ENCODE data around the gene PLEKHH1.

Gene PLEKHH1

DNA sequence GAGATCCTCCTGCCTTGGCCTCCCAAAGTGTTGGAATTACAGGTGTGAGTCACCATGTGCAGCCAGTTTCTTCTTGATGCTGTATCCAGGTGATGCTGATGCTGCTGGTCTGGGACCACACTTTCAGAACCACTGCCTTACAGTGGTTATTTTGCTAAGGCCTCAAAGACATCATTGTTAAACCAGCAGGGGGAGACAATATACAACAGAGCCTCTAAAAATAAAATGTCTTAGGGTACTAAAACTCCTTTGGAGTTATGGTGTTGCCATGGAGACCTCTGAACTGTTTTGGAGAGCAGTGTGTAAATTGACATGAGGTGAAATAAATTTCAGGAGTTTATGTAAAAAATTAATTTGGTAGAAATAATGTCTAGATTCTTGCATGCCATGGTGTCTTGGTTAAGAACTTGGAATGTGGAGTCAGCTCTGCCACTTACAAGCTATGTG, 85.5 kb downstream of the PLEKHH1 start:
- H3K4me3 ChIP-seq (ENCODE audit: low read length), result peak overlapping the region; percentile 86
- no peak overlapping the region for H2AFZ ChIP-seq (ENCODE audit: low read depth, low read length)
- no peaks in the 10 kb centered on the region for H3K36me3 ChIP-seq (replicated peaks; ENCODE audit: low read depth, low read length)
- no peaks in the 10 kb centered on the region for H3K79me2 ChIP-seq (ENCODE audit: low read length)
- no peaks in the 10 kb centered on the region for H4K20me1 ChIP-seq (ENCODE audit: insufficient read depth, low read length)
- H3K9me3 ChIP-seq (ENCODE audit: insufficient read depth, low read length), result no peaks in the 10 kb centered on the region
- H3K4me1 ChIP-seq (ENCODE audit: low read length), result peaks cover 9% of the 10 kb centered on the region
- H3K27ac ChIP-seq (ENCODE audit: low read length), result no peak overlapping the region
- peaks cover 10% of the 10 kb centered on the region for H3K27me3 ChIP-seq (ENCODE audit: low read depth, low read length)
- no peak overlapping the region for H3K9ac ChIP-seq (ENCODE audit: low read length)
- TF ChIP-seq EZH2phosphoT487 (IDR thresholded peaks at IDR 0.05; ENCODE audit: low read depth), result no peak
- TF ChIP-seq, protein P1, sequence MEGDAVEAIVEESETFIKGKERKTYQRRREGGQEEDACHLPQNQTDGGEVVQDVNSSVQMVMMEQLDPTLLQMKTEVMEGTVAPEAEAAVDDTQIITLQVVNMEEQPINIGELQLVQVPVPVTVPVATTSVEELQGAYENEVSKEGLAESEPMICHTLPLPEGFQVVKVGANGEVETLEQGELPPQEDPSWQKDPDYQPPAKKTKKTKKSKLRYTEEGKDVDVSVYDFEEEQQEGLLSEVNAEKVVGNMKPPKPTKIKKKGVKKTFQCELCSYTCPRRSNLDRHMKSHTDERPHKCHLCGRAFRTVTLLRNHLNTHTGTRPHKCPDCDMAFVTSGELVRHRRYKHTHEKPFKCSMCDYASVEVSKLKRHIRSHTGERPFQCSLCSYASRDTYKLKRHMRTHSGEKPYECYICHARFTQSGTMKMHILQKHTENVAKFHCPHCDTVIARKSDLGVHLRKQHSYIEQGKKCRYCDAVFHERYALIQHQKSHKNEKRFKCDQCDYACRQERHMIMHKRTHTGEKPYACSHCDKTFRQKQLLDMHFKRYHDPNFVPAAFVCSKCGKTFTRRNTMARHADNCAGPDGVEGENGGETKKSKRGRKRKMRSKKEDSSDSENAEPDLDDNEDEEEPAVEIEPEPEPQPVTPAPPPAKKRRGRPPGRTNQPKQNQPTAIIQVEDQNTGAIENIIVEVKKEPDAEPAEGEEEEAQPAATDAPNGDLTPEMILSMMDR (IDR thresholded peaks at IDR 0.05; ENCODE audit: low read depth, low read length), result peak; percentile 78
- peak overlapping the region; percentile 87 for H3K4me2 ChIP-seq (ENCODE audit: low read length)

DNA sequence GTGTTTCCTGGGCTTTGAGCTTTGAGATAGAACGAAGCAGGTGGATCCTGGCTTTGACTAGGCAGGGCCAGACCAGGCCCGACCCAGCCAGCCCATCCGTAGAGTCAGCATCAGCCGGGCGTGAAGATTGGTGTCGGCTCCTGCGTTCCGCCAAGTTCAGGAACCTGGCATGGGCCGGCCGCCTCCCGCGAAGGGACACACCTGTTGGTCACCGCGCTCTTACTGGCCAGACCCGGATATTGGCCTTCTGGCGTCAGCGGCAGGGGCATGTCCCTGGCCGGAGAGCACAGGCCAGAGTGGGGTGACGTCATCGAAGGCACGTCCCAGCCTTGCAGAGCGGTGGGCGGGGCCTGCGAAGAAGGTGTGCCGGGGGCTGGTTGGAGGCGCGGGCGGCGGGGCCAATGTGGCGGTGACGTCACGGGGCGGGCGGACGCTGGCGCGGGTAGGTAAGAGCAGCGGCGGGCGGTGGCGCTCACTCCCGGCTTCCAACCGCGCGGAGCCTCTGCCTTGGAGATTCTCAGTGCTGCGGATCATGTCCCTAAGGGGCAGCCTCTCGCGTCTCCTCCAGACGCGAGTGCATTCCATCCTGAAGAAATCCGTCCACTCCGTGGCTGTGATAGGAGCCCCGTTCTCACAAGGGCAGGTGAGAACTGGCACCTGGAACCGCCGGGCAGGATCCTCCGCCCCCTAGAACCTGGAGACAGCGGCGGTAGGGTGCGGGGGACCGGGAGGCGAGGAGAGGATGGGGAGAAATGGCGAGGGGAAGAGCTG, 86.5 kb downstream of the PLEKHH1 start, which contains the start of gene ARG2:
Gene ARG2, plus strand, starts transcription at position 475 of the 771 bp plus-strand sequence. Its CDS starts 58 bp downstream, at position 533.
- Histone ChIP-seq H3K4me3 (ENCODE audit: low read length) (peak within 1 kb of the TSS; percentile 86), H2AFZ (ENCODE audit: low read depth, low read length) (peak within 1 kb of the TSS; percentile 88), H3K4me1 (ENCODE audit: low read length) (peaks cover 9% of the 10 kb centered on the region), H3K9me3 (ENCODE audit: insufficient read depth, low read length) (no peaks in the 10 kb centered on the region), H4K20me1 (ENCODE audit: insufficient read depth, low read length) (no peaks in the 10 kb centered on the region), H3K9ac (ENCODE audit: low read length) (peak within 1 kb of the TSS; percentile 64), H3K27me3 (ENCODE audit: low read depth, low read length) (peaks cover 10% of the 10 kb centered on the region), H3K4me2 (ENCODE audit: low read length) (peak within 1 kb of the TSS; percentile 87), H3K79me2 (ENCODE audit: low read length) (no peaks in the 10 kb centered on the region), H3K27ac (ENCODE audit: low read length) (no peak within 1 kb of the TSS), H3K36me3 (replicated peaks; ENCODE audit: low read depth, low read length) (no peaks in the 10 kb centered on the region)
- TF ChIP-seq EZH2phosphoT487 (IDR thresholded peaks at IDR 0.05; ENCODE audit: low read depth), result no peak
- TF ChIP-seq, protein P1 (IDR thresholded peaks at IDR 0.05; ENCODE audit: low read depth, low read length), result peak; percentile 32; the same call in 1 of the 2 replicates

DNA sequence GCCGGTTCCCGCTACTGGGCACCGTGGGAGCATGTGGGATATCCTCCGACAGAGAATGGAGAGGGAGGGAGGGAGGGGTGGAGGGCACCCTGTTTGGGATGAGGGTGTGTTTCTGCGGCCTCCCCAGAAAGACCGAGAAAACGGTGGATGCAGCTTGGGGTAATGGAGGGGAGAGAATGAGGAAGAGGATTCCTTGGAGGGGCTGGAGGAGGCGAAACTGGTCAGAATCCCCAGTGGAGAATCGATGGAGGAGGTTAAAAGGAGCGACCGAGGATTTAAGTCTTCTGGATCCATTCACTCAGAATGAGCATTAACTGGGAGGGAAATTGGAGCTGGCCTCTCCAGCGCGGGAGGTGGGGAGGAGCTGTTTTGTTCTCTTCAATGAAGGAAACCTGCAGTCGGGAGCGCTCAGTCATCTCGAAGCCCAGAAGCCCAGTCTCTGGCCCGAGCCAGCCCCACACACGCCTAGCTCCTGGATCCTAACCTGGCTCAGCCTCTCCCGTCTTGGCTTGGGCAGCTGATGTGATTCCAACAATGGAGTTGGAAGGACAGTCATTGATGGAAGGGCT, 87.2 kb downstream of the PLEKHH1 start:
- no peak overlapping the region for H3K27ac ChIP-seq (ENCODE audit: low read length)

DNA sequence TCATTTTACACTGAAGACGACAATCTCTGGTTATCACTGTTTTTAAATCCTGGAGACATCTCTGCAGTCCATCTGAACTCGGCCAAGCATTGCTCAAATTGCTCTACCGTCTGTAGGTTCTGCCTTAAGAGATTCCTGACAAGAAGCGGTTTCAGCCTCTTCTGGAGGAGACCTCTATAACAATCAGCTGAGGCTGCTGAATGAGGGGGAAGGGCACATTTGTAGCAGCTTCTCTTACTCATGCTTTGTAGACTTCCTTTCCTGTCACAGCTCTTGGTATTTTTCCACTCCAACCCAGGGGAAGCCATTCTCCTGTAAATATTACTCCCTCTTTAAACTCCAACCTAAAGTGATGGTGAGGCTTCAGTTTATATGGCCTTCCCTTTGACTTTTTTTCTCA, 89.6 kb downstream of the PLEKHH1 start:
- H4K20me1 ChIP-seq (ENCODE audit: insufficient read depth, low read length), result no peaks in the 10 kb centered on the region
- no peaks in the 10 kb centered on the region for H3K36me3 ChIP-seq (replicated peaks; ENCODE audit: low read depth, low read length)
- peaks cover 9% of the 10 kb centered on the region for H3K4me1 ChIP-seq (ENCODE audit: low read length)
- H3K9ac ChIP-seq (ENCODE audit: low read length), result no peak overlapping the region
- no peak overlapping the region for H3K4me3 ChIP-seq (ENCODE audit: low read length)
- no peak overlapping the region for H3K4me2 ChIP-seq (ENCODE audit: low read length)
- peaks cover 10% of the 10 kb centered on the region for H3K27me3 ChIP-seq (ENCODE audit: low read depth, low read length)
- H2AFZ ChIP-seq (ENCODE audit: low read depth, low read length), result no peak overlapping the region
- no peak for TF ChIP-seq EZH2phosphoT487 (IDR thresholded peaks at IDR 0.05; ENCODE audit: low read depth)
- TF ChIP-seq, protein P1 (IDR thresholded peaks at IDR 0.05; ENCODE audit: low read depth, low read length), result no peak
- no peaks in the 10 kb centered on the region for H3K9me3 ChIP-seq (ENCODE audit: insufficient read depth, low read length)
- H3K79me2 ChIP-seq (ENCODE audit: low read length), result no peaks in the 10 kb centered on the region
- no peak overlapping the region for H3K27ac ChIP-seq (ENCODE audit: low read length)

More for the DNA sequence above, 87.2 kb downstream of the PLEKHH1 start:
- TF ChIP-seq, protein P1 (IDR thresholded peaks at IDR 0.05; ENCODE audit: low read depth, low read length), result no peak
- TF ChIP-seq EZH2phosphoT487 (IDR thresholded peaks at IDR 0.05; ENCODE audit: low read depth), result no peak
- H3K9me3 ChIP-seq (ENCODE audit: insufficient read depth, low read length), result no peaks in the 10 kb centered on the region
- H2AFZ ChIP-seq (ENCODE audit: low read depth, low read length), result peak overlapping the region; percentile 81
- peak overlapping the region; percentile 54 for H3K9ac ChIP-seq (ENCODE audit: low read length)
- peaks cover 10% of the 10 kb centered on the region for H3K27me3 ChIP-seq (ENCODE audit: low read depth, low read length)
- peak overlapping the region; percentile 87 for H3K4me2 ChIP-seq (ENCODE audit: low read length)
- H3K4me1 ChIP-seq (ENCODE audit: low read length), result peaks cover 9% of the 10 kb centered on the region
- H3K79me2 ChIP-seq (ENCODE audit: low read length), result no peaks in the 10 kb centered on the region
- no peaks in the 10 kb centered on the region for H4K20me1 ChIP-seq (ENCODE audit: insufficient read depth, low read length)
- H3K4me3 ChIP-seq (ENCODE audit: low read length), result peak overlapping the region; percentile 86
- H3K36me3 ChIP-seq (replicated peaks; ENCODE audit: low read depth, low read length), result no peaks in the 10 kb centered on the region
